HUES64 (cell line): Measurements from ENCODE around the gene PRR23E.

Experiments used
- H3K27ac ChIP-seq: 2 replicates; pipeline ENCODE4 v1.7.0; 2013; ENCODE audit warnings: low read depth, low read length, inconsistent platforms
- H3K27me3 ChIP-seq: 2 replicates; pipeline ENCODE4 v1.6.1; 2013; ENCODE audit warnings: mild to moderate bottlenecking, low read length; ENCODE audit not compliant: insufficient read depth
- H3K36me3 ChIP-seq: 2 replicates; pipeline ENCODE4 v1.6.1; 2013; ENCODE audit warnings: mild to moderate bottlenecking, low read length; ENCODE audit not compliant: insufficient read depth
- H3K4me1 ChIP-seq: 2 replicates; pipeline ENCODE4 v1.6.1; 2013; ENCODE audit warnings: mild to moderate bottlenecking, low read length, moderate library complexity; ENCODE audit not compliant: insufficient read depth
- H3K4me3 ChIP-seq: 2 replicates; pipeline ENCODE4 v1.5.1; 2013; ENCODE audit warnings: mild to moderate bottlenecking, low read length, moderate library complexity
- H3K9ac ChIP-seq: 2 replicates; pipeline ENCODE4 v1.6.1; 2013; ENCODE audit warnings: mild to moderate bottlenecking, low read depth, low read length
- H3K9me3 ChIP-seq: 2 replicates; pipeline ENCODE4 v1.6.1; 2013; ENCODE audit warnings: low read depth, low read length; ENCODE audit not compliant: insufficient read depth
- WGBS: fragments of 150-250, 120-280 bp; methylation state at CpG from one replicate; pipeline ENCODE4 v1.1.7; 2013; ENCODE audit warnings: missing lambda C conversion rate; 5-methylcytosine and 5-hydroxymethylcytosine counted together

The PRR23E gene

GRCh38 chr3:127165694-127166485 lies 27.0 kb upstream of the PRR23E start:
- Histone ChIP-seq H3K4me1 (no peaks in the 10 kb centered on the region), H3K9ac (no peak overlapping the region), H3K36me3 (no peaks in the 10 kb centered on the region), H3K9me3 (no peaks in the 10 kb centered on the region), H3K4me3 (no peak overlapping the region), H3K27me3 (no peaks in the 10 kb centered on the region), H3K27ac (no peak overlapping the region)
- 89% methylated on average over 2 of the region's 5 CpGs for WGBS

GRCh38 chr3:127166501-127167065 lies 26.3 kb upstream of the PRR23E start:
- Histone ChIP-seq H3K9ac (no peak overlapping the region), H3K36me3 (no peaks in the 10 kb centered on the region), H3K9me3 (no peaks in the 10 kb centered on the region), H3K27ac (no peak overlapping the region), H3K4me1 (no peaks in the 10 kb centered on the region), H3K27me3 (no peaks in the 10 kb centered on the region), H3K4me3 (no peak overlapping the region)
- WGBS: 86% methylated on average over 9 of the region's 9 CpGs

DNA sequence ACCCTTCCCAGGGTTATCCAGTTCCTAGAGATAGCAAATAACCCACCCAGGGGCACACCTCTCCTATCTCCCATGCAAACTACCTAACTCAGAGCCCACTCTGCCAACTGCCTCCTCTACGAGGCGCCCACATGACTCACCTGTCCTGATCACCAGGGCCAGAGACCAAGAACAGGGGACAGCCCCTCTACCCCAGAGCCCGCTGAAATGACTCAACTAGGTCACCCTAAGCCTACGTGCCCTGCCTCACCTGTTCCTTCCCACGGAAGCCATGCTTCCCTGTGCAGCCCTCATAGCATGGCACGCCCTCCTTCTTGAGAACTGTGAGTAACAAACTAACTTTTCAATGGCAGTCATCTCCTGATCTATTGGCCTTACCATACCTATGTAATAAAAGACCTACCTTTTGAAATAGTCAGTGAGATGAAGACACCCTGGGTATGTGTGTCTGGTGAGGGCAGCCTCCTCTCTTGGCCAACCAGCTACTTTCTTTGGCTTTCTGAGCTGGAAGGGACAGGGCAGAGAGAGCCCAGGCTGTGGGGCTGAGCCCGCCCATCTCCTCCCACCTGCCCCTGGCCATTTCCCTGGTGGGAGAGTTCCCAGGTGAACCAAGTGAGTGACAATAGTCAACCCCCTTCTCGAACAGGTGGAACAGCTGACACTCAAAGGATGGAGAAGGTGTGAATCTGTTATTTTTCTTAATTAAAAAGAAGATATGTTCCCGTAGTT lies 25.5 kb upstream of the PRR23E start:
- no peaks in the 10 kb centered on the region for H3K27me3 ChIP-seq
- no peak overlapping the region for H3K4me3 ChIP-seq
- peaks cover 2% of the 10 kb centered on the region; the same call in 1 of the 2 replicates for H3K4me1 ChIP-seq
- H3K9ac ChIP-seq: no peak overlapping the region
- H3K36me3 ChIP-seq: no peaks in the 10 kb centered on the region
- H3K27ac ChIP-seq: no peak overlapping the region
- no peaks in the 10 kb centered on the region for H3K9me3 ChIP-seq
- 90% methylated on average over 9 of the region's 9 CpGs for WGBS

- Histone ChIP-seq H3K27me3 (no peaks in the 10 kb centered on the region), H3K36me3 (no peaks in the 10 kb centered on the region), H3K27ac (no peak overlapping the region), H3K9ac (no peak overlapping the region), H3K9me3 (no peaks in the 10 kb centered on the region), H3K4me3 (no peak overlapping the region), H3K4me1 (peaks cover 8% of the 10 kb centered on the region)
- 81% methylated on average over 6 of the region's 6 CpGs for WGBS
Observed at GRCh38 chr3:127168271-127168670, 24.7 kb upstream of the PRR23E start.

GRCh38 chr3:127170814-127171213 lies 22.1 kb upstream of the PRR23E start:
- Histone ChIP-seq H3K27me3 (no peaks in the 10 kb centered on the region), H3K27ac (no peak overlapping the region), H3K4me3 (no peak overlapping the region), H3K4me1 (peaks cover 8% of the 10 kb centered on the region), H3K36me3 (no peaks in the 10 kb centered on the region), H3K9me3 (no peaks in the 10 kb centered on the region), H3K9ac (no peak overlapping the region)
- WGBS: 78% methylated on average over 7 of the region's 7 CpGs

- Histone ChIP-seq H3K4me1 (peaks cover 8% of the 10 kb centered on the region), H3K27me3 (no peaks in the 10 kb centered on the region), H3K36me3 (no peaks in the 10 kb centered on the region), H3K27ac (no peak overlapping the region), H3K9me3 (no peaks in the 10 kb centered on the region), H3K9ac (no peak overlapping the region), H3K4me3 (no peak overlapping the region)
- 92% methylated on average over 6 of the region's 6 CpGs for WGBS
Observed at GRCh38 chr3:127171320-127171719, 21.6 kb upstream of the PRR23E start.

- Histone ChIP-seq H3K27ac (no peak overlapping the region), H3K4me1 (peaks cover 8% of the 10 kb centered on the region), H3K27me3 (no peaks in the 10 kb centered on the region), H3K4me3 (no peak overlapping the region), H3K9me3 (no peaks in the 10 kb centered on the region), H3K36me3 (no peaks in the 10 kb centered on the region), H3K9ac (no peak overlapping the region)
- WGBS: 93% methylated on average over 4 of the region's 4 CpGs
Observed at GRCh38 chr3:127171721-127172120, 21.2 kb upstream of the PRR23E start.

- Histone ChIP-seq H3K4me3 (no peak overlapping the region), H3K4me1 (peaks cover 8% of the 10 kb centered on the region), H3K9ac (no peak overlapping the region), H3K9me3 (no peaks in the 10 kb centered on the region), H3K36me3 (no peaks in the 10 kb centered on the region), H3K27ac (no peak overlapping the region), H3K27me3 (no peaks in the 10 kb centered on the region)
- WGBS: 89% methylated on average over 5 of the region's 5 CpGs
Observed at GRCh38 chr3:127172211-127172610, 20.7 kb upstream of the PRR23E start.

DNA sequence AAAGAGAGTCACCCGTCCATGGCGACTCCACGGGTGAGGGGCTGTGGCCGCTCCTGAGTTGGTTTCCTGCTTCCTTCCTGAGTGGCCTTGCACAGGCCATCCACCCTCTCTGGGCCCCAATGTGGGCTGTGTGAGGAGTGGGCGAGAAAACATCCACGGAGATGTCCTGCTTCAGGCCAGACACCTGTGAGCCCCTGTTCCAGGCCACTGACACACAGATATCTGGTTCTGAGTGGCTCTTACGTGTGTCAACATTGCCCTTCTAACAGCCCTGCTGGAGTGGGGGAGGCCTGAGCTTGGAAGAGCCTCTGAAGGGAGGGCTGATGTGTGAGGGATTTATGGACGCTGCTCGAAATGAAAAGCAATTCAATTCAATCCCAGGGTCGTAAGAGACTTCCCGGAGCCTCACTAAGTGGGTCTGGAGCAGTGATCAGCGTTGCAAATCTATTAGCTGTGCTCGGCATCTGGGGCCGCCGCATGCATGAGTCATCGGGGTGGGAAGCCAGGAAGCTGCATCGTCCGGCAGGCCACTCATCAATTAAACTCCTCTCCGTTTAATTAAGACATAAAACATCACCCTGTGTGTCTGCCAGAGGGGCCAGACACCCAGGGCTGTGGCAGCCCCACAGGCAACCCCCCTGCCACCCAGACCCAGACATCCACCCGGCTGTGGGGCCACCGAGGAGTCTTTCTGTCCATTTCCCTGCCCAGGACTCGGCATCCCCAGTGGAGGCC lies 20.0 kb upstream of the PRR23E start:
- Histone ChIP-seq H3K27me3 (no peaks in the 10 kb centered on the region), H3K9me3 (no peaks in the 10 kb centered on the region), H3K4me3 (no peak overlapping the region), H3K9ac (no peak overlapping the region), H3K36me3 (no peaks in the 10 kb centered on the region), H3K4me1 (peaks cover 8% of the 10 kb centered on the region), H3K27ac (no peak overlapping the region)
- 65% methylated on average over 22 of the region's 22 CpGs for WGBS

DNA sequence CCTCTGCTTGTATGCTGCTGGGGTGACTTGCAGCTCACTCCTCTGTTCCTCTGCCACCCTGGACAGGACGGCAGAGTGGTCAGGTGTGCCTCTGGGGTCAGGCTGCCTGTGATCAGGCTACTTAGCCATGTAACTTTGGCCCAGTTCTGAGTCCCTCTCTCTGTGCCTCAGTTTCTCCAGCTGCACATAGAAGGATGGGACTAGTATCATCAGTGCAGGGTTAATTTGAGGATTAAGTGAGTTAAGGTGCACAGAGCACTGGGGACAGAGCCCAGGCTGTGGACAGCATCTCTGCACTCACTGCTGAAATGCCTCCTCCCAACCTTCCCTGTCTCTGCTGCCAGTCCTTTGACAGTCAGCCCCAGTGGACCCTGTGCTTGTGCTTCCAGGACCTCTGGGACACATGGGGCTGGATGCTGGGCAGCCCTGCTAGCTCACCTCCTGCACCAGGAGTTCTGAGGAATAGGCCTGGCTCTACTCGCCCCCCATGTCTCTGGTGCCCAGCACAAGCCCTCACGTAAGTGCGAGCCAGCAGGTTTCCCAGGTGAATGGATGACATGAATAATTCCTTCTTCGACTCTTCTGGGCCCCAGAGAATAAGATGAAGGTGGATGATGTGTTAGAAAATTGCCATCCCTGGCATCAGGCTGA lies 19.3 kb upstream of the PRR23E start:
- Histone ChIP-seq H3K27ac (no peak overlapping the region), H3K4me1 (peaks cover 8% of the 10 kb centered on the region), H3K27me3 (no peaks in the 10 kb centered on the region), H3K36me3 (no peaks in the 10 kb centered on the region), H3K9ac (no peak overlapping the region), H3K9me3 (no peaks in the 10 kb centered on the region), H3K4me3 (no peak overlapping the region)
- 91% methylated on average over 5 of the region's 5 CpGs for WGBS
